ES-I3 (cell line): ENCODE measurements around the gene CRB2.

Experiments used
- H3K36me3 ChIP-seq: 2 replicates; pipeline ENCODE4 v1.6.1; 2013; ENCODE audit warnings: mild to moderate bottlenecking, low read length, control low read depth, moderate library complexity; ENCODE audit not compliant: insufficient read depth
- H3K4me1 ChIP-seq: 2 replicates; pipeline ENCODE4 v1.6.1; 2013; ENCODE audit warnings: mild to moderate bottlenecking, control low read depth, low read length; ENCODE audit not compliant: insufficient read depth
- H3K9ac ChIP-seq: 2 replicates; pipeline ENCODE4 v1.6.1; 2013; ENCODE audit warnings: low read depth, mild to moderate bottlenecking, low read length, moderate library complexity
- H3K9me3 ChIP-seq: 2 replicates; pipeline ENCODE4 v1.6.1; 2013; ENCODE audit warnings: mild to moderate bottlenecking, low read length, moderate library complexity; ENCODE audit not compliant: control insufficient read depth, insufficient read depth

The CRB2 gene

GRCh38 chr9:123349033-123349432 lies 7.0 kb upstream of the CRB2 start:
- Histone ChIP-seq H3K4me1 (no peaks in the 10 kb centered on the region; the same call in 1 of the 2 replicates), H3K9me3 (no peaks in the 10 kb centered on the region), H3K36me3 (no peaks in the 10 kb centered on the region), H3K9ac (no peak overlapping the region)

- H3K9ac ChIP-seq = no peak overlapping the region
- no peaks in the 10 kb centered on the region for H3K36me3 ChIP-seq
- peaks cover 2% of the 10 kb centered on the region; the same call in 1 of the 2 replicates for H3K4me1 ChIP-seq
- H3K9me3 ChIP-seq = no peaks in the 10 kb centered on the region
Measured at GRCh38 chr9:123349691-123350480, 6.1 kb upstream of the CRB2 start.

- Histone ChIP-seq H3K4me1 (peaks cover 6% of the 10 kb centered on the region; the same call in 1 of the 2 replicates), H3K36me3 (no peaks in the 10 kb centered on the region), H3K9me3 (no peaks in the 10 kb centered on the region), H3K9ac (no peak overlapping the region)
Measured at GRCh38 chr9:123350590-123351310, 5.2 kb upstream of the CRB2 start.

- H3K9me3 ChIP-seq = no peaks in the 10 kb centered on the region
- no peaks in the 10 kb centered on the region; the same call in 1 of the 2 replicates for H3K36me3 ChIP-seq
- no peak overlapping the region for H3K9ac ChIP-seq
- H3K4me1 ChIP-seq = peaks cover 22% of the 10 kb centered on the region
Measured at GRCh38 chr9:123353041-123353440, 3.0 kb upstream of the CRB2 start.

GRCh38 chr9:123353984-123354591 lies 1.9 kb upstream of the CRB2 start:
- H3K9ac ChIP-seq = no peak overlapping the region; the same call in 1 of the 2 replicates
- no peaks in the 10 kb centered on the region; the same call in 1 of the 2 replicates for H3K36me3 ChIP-seq
- no peaks in the 10 kb centered on the region for H3K9me3 ChIP-seq
- peaks cover 31% of the 10 kb centered on the region for H3K4me1 ChIP-seq

GRCh38 chr9:123354806-123355508 lies 1.0 kb upstream of the CRB2 start:
- Histone ChIP-seq H3K9ac (no peak overlapping the region; the same call in 1 of the 2 replicates), H3K36me3 (no peaks in the 10 kb centered on the region; the same call in 1 of the 2 replicates), H3K9me3 (no peaks in the 10 kb centered on the region), H3K4me1 (peaks cover 40% of the 10 kb centered on the region)

- Histone ChIP-seq H3K9ac (no peak overlapping the region), H3K36me3 (no peaks in the 10 kb centered on the region; the same call in 1 of the 2 replicates), H3K9me3 (no peaks in the 10 kb centered on the region), H3K4me1 (peaks cover 47% of the 10 kb centered on the region)
Measured at GRCh38 chr9:123356851-123357742, 1.1 kb downstream of the CRB2 start.

- Histone ChIP-seq H3K9ac (no peak overlapping the region), H3K36me3 (no peaks in the 10 kb centered on the region; the same call in 1 of the 2 replicates), H3K4me1 (peaks cover 47% of the 10 kb centered on the region), H3K9me3 (no peaks in the 10 kb centered on the region)
Measured at GRCh38 chr9:123357743-123358059, 1.7 kb downstream of the CRB2 start.

GRCh38 chr9:123358181-123358905 lies 2.3 kb downstream of the CRB2 start:
- Histone ChIP-seq H3K4me1 (peaks cover 47% of the 10 kb centered on the region), H3K9me3 (no peaks in the 10 kb centered on the region), H3K36me3 (no peaks in the 10 kb centered on the region; the same call in 1 of the 2 replicates), H3K9ac (no peak overlapping the region)

- Histone ChIP-seq H3K36me3 (no peaks in the 10 kb centered on the region; the same call in 1 of the 2 replicates), H3K9ac (no peak overlapping the region; the same call in 1 of the 2 replicates), H3K9me3 (no peaks in the 10 kb centered on the region), H3K4me1 (peaks cover 47% of the 10 kb centered on the region)
Measured at GRCh38 chr9:123359106-123359505, 3.1 kb downstream of the CRB2 start.

- peaks cover 47% of the 10 kb centered on the region for H3K4me1 ChIP-seq
- H3K9me3 ChIP-seq = no peaks in the 10 kb centered on the region
- H3K36me3 ChIP-seq = no peaks in the 10 kb centered on the region; the same call in 1 of the 2 replicates
- no peak overlapping the region for H3K9ac ChIP-seq
Measured at GRCh38 chr9:123359546-123359945, 3.5 kb downstream of the CRB2 start.

- no peak overlapping the region for H3K9ac ChIP-seq
- no peaks in the 10 kb centered on the region for H3K9me3 ChIP-seq
- peaks cover 41% of the 10 kb centered on the region for H3K4me1 ChIP-seq
- no peaks in the 10 kb centered on the region; the same call in 1 of the 2 replicates for H3K36me3 ChIP-seq
Measured at GRCh38 chr9:123360161-123361085, 4.4 kb downstream of the CRB2 start.
